Fibroblast of skin of right quadriceps (primary cell): ENCODE results near the gene PARVB.
"Not testable (repeated sequence)": the region's sequence is repeated elsewhere in the genome, so short reads cannot be mapped to it uniquely, and the experiment has no call there.

ENCODE experiments used
- DNase-seq: peaks from one replicate; pipeline ENCODE4 v3.0.0-alpha.2; 2013

Gene PARVB

GRCh38 chr22:44029069-44029468 is 5.0 kb downstream of the PARVB start:
- DNase-seq = no peak

DNA sequence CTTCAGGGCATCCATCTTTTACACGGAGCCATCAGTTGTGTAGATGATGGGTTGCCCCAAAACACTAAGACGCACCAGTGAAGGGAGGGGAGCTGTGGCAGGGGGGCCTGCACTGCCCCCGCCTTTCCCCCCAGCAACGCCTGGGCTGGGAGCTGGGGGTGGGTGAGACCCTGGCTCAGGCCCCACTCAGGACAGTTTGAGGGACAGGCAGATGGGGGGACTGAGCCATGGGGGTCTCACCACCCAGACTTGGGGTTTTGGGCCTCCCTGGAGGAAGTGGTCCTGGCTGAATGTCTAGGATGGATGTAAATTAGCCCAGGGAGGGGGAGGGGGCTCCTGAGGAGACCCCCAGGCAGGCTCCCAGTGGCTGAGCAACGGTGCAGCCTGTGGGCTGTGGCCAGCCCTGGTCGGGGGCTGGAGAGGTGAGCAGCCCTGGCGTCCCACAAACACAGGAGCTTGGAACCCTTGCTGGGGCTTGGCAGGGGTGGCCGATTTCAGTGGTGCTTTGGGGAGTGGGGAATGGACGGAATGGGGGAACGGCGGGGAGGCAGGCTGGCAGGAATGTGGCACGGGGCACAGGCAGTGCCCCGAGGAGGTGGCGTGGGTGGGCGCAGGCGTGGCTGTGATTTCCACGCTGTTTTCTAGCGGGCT is 6.1 kb downstream of the PARVB start:
- no peak for DNase-seq

GRCh38 chr22:44030702-44031082 is 6.6 kb downstream of the PARVB start:
- no peak for DNase-seq

GRCh38 chr22:44031158-44031952 is 7.3 kb downstream of the PARVB start:
- DNase-seq = no peak

DNA sequence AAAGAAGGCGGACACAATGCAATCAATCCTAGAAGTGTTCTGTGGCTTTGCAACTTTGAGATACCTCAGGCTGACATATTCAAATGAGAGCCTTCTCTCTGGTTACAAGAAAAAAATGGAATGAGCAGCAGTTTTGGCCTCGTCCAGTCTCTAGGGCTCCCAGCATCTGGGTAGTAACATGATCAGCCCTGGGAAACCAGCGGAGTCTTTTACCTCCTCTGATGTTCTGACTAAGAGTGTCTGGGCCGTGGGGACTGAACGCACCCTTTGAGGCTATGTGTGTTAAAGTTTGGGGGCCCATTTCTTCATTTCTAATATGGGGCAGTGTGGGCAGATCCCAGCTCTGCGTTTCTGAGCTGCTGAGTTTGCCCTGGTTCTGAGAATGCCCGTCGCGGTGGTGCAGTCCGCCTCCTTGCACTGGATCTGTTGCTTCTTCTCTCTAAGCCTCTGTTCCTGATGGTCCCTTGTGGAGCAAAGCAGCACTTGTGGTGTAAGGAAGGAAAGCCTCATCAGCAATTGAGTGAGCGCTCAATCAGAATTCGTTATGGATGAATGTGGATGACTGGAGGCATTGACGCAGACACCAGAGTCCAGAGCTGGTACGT is 8.1 kb downstream of the PARVB start:
- DNase-seq = no peak

DNA sequence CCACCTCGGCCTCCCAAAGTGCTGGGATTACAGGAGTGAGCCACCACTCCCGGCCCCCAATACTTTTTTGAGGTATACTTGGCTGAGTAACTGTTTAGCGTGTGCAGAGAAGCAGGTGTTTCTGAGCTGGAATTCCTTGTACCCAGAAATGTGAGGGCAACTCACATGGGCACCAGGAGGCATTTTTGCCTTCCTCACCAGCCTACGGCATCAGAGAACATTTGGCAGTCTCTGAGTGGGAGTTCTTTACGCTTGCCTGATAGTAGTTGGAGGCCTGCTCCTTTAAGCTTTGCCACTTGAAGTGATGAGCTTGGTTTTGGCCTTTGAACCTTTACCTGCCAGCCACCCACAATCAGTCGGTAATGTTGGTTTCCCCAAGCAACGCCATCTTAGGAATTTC is 9.2 kb downstream of the PARVB start:
- no peak for DNase-seq

DNA sequence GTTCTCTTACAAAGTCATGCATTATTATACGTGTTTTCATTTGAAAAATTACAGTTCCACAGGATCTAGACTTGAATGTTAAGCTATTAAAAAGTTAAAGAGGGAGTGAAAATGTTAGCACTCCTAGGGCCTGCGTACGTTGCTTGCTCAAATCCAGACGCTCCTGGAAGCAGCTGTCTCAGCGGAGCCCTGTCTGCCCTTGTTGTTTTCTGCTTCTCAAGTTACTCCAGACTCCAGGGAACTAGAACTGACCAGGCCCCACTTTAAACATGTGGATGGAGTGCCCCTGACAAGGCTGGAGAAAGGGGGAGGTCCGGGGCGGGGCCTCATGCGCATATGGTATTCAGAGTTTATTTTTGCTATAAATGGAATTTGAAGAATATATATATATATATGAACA is 9.6 kb downstream of the PARVB start:
- DNase-seq = no peak

- peak; percentile 90 for DNase-seq
Measured at GRCh38 chr22:44037519-44038375, 13.6 kb downstream of the PARVB start.

- no peak for DNase-seq
Measured at GRCh38 chr22:44039566-44040171, 15.6 kb downstream of the PARVB start.

GRCh38 chr22:44042249-44043218 is 18.4 kb downstream of the PARVB start:
- DNase-seq = no peak

DNA sequence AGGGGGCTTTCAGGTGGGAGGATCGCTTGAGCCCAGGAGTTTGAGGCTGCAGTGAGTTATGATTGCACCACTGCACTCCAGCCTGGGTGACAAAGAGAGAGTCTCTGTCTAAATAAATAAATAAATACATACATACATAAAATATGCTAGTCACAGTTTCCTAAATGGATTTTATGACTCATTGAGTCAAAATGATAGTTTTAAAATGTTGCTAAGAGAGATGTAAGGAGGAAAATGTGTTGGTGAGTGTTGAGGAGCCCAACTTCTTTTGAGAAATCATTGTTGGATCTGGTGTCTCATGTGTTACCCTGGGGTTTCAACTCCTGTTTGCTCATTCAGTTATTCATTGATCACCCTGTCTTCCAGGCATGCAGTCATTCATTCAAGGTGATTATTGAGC is 21.0 kb downstream of the PARVB start:
- peak; percentile 68 for DNase-seq

- no peak for DNase-seq
Measured at GRCh38 chr22:44046485-44047141, 22.5 kb downstream of the PARVB start.

DNA sequence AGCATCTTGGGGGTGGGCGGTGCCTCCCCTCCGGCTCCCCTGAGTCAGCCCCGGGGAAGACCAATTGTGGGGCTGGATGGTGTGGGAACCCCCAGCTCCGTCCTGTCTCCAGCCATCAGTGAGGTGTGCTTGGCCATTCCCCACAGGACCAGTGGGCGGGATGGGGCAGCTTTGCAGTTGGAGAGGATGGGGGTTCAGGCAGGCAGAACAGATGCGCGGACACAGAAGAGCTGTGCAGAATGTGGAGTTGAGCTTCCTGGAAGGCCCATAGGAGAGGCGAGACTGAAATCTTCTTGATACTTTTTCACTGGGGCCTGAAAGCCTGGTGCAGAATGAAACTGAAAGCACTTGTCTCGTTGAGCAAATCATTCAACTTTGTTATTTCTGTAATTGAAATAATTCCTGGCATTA is 23.8 kb downstream of the PARVB start:
- DNase-seq = no peak

- no peak for DNase-seq
Measured at GRCh38 chr22:44049486-44050231, 25.6 kb downstream of the PARVB start.

GRCh38 chr22:44050766-44051355 is 26.8 kb downstream of the PARVB start:
- no peak for DNase-seq

- DNase-seq = no peak
Measured at GRCh38 chr22:44051358-44051757, 27.3 kb downstream of the PARVB start.

- no peak for DNase-seq
Measured at GRCh38 chr22:44051961-44052360, 27.9 kb downstream of the PARVB start.

GRCh38 chr22:44055805-44056204 is 31.7 kb downstream of the PARVB start:
- DNase-seq = no peak

GRCh38 chr22:44056649-44057048 is 32.5 kb downstream of the PARVB start:
- DNase-seq = not testable (repeated sequence)
